Natural killer cell treated with Interleukin-12 subunit alpha and Interleukin-12 subunit beta and Interleukin-15 and Interleukin-18, amount 100 ng/mL, for 72 hours (primary cell): ENCODE data around the gene AFP. TPM values are rescaled to one million over a fixed set of nuclear protein-coding genes. Genes with fewer than 3 reads are reported as not detected.

ENCODE experiments used
- ATAC-seq, 2 donors: fragments of 150-1000 bp; cut with Tn5 transposase in 1 of 2; sonication (Bioruptor Pico), chemical (Tn5 transposase) in 1 of 2; 2 replicates each; pipeline ENCODE4 v1.10.0; 2021
- DNase-seq: peaks from one replicate; pipeline ENCODE4 v3.0.0; 2022; ENCODE audit warnings: low spot score
- H3K27ac Mint-ChIP-seq, 2 donors: 1 replicate in 1 of 2; 2 replicates in 1 of 2; pipeline ENCODE4 v1.8.0; 2022; ENCODE audit warnings: mixed read lengths in 2 of 2, mild to moderate bottlenecking in 1 of 2, moderate library complexity in 1 of 2
- H3K27me3 Mint-ChIP-seq, 2 donors: 1 replicate in 1 of 2; 2 replicates in 1 of 2; pipeline ENCODE4 v1.8.0; 2022; ENCODE audit warnings: mixed read lengths in 2 of 2
- H3K36me3 Mint-ChIP-seq: one replicate; pipeline ENCODE4 v1.8.0; 2022; ENCODE audit warnings: mixed read lengths
- H3K4me1 Mint-ChIP-seq, 2 donors: 1 replicate in 1 of 2; 2 replicates in 1 of 2; pipeline ENCODE4 v1.8.0; 2022; ENCODE audit warnings: low read depth in 2 of 2, mixed read lengths in 2 of 2, mild to moderate bottlenecking in 1 of 2
- H3K4me3 Mint-ChIP-seq: one replicate; pipeline ENCODE4 v1.8.0; 2022; ENCODE audit warnings: mixed read lengths
- H3K9me3 Mint-ChIP-seq: 2 replicates; pipeline ENCODE4 v1.8.0; 2022; ENCODE audit warnings: mixed read lengths
- total RNA-seq, 2 donors: library from RNA; stranded (reverse); gene quantifications; one replicate each; pipeline ENCODE4 v1.2.3, GENCODE V29; 2022

AFP gene
- total RNA-seq, 2 donors from 2014 or later = not detected

DNA sequence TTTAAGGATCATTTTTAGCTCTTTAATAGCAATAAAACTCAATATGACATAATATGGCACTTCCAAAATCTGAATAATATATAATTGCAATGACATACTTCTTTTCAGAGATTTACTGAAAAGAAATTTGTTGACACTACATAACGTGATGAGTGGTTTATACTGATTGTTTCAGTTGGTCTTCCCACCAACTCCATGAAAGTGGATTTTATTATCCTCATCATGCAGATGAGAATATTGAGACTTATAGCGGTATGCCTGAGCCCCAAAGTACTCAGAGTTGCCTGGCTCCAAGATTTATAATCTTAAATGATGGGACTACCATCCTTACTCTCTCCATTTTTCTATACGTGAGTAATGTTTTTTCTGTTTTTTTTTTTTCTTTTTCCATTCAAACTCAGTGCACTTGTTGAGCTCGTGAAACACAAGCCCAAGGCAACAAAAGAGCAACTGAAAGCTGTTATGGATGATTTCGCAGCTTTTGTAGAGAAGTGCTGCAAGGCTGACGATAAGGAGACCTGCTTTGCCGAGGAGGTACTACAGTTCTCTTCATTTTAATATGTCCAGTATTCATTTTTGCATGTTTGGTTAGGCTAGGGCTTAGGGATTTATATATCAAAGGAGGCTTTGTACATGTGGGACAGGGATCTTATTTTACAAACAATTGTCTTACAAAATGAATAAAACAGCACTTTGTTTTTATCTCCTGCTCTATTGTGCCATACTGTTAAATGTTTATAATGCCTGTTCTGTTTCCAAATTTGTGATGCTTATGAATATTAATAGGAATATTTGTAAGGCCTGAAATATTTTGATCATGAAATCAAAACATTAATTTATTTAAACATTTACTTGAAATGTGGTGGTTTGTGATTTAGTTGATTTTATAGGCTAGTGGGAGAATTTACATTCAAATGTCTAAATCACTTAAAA, 16.6 kb upstream of the AFP start:
- no peak overlapping the region for H3K27ac Mint-ChIP-seq
- no peaks in the 10 kb centered on the region for H3K9me3 Mint-ChIP-seq
- DNase-seq = no peak

DNA sequence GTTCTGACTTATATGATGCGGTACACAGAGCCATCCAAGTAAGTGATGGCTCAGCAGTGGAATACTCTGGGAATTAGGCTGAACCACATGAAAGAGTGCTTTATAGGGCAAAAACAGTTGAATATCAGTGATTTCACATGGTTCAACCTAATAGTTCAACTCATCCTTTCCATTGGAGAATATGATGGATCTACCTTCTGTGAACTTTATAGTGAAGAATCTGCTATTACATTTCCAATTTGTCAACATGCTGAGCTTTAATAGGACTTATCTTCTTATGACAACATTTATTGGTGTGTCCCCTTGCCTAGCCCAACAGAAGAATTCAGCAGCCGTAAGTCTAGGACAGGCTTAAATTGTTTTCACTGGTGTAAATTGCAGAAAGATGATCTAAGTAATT, 15.4 kb upstream of the AFP start:
- no peak overlapping the region for H3K4me3 Mint-ChIP-seq
- no peak overlapping the region for H3K27ac Mint-ChIP-seq
- H3K27me3 Mint-ChIP-seq = no peaks in the 10 kb centered on the region
- peaks cover 3% of the 10 kb centered on the region for H3K9me3 Mint-ChIP-seq
- H3K4me1 Mint-ChIP-seq = no peaks in the 10 kb centered on the region
- no peaks in the 10 kb centered on the region for H3K36me3 Mint-ChIP-seq
- ATAC-seq (no peak), DNase-seq (no peak)

More for the DNA sequence above, 16.6 kb upstream of the AFP start:
- H3K36me3 Mint-ChIP-seq = no peaks in the 10 kb centered on the region
- no peak overlapping the region for H3K4me3 Mint-ChIP-seq
- H3K27me3 Mint-ChIP-seq = no peaks in the 10 kb centered on the region
- ATAC-seq = no peak
- no peaks in the 10 kb centered on the region for H3K4me1 Mint-ChIP-seq

DNA sequence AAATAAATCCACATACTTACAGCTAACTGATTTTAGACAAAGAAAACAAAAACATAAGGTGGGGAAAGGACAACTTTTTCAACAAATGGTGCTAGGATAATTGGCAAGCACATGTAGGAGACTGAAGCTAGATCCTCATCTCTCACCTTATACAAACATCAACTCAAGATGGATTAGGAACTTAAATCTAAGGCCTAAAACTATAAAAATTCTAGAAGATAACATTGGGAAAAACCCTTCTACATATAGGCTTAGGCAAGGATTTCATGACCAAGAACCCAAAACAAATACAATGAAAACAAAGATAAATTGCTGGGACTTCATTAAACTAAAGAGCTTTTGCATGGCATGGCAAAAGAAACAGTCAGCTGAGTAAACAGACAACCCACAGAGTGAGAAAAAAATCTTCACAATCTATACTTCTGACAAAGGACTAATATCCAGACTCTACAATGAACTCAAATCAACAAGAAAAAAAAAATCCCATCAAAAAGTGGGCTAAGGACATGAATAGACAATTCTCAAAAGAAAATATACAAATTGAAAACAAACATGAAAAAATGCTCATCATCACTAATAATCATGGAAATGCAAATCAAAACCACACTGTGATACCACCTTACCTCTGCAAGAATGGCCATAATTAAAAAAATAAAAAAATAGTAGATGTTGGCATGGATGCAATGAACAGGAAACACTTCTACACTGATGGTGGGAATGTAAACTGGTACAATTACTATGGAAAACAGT, 14.1 kb upstream of the AFP start:
- Mint-ChIP-seq H3K27me3 (no peaks in the 10 kb centered on the region), H3K9me3 (peaks cover 3% of the 10 kb centered on the region), H3K36me3 (no peaks in the 10 kb centered on the region), H3K4me3 (no peak overlapping the region), H3K4me1 (no peaks in the 10 kb centered on the region), H3K27ac (no peak overlapping the region)
- DNase-seq (no peak), ATAC-seq (no peak)

- H3K27me3 Mint-ChIP-seq = no peaks in the 10 kb centered on the region
- H3K36me3 Mint-ChIP-seq = no peaks in the 10 kb centered on the region
- ATAC-seq (no peak), DNase-seq (no peak)
- H3K27ac Mint-ChIP-seq = no peak overlapping the region
- H3K4me3 Mint-ChIP-seq = no peak overlapping the region
- peaks cover 3% of the 10 kb centered on the region for H3K9me3 Mint-ChIP-seq
- no peaks in the 10 kb centered on the region for H3K4me1 Mint-ChIP-seq
Measured at GRCh38 chr4:73422458-73422752, 13.6 kb upstream of the AFP start.

- Mint-ChIP-seq H3K27me3 (no peaks in the 10 kb centered on the region), H3K4me3 (no peak overlapping the region), H3K4me1 (no peaks in the 10 kb centered on the region), H3K36me3 (no peaks in the 10 kb centered on the region), H3K27ac (no peak overlapping the region), H3K9me3 (peaks cover 3% of the 10 kb centered on the region)
- no peak for DNase-seq
- ATAC-seq = no peak
Measured at GRCh38 chr4:73423184-73423583, 12.8 kb upstream of the AFP start.

DNA sequence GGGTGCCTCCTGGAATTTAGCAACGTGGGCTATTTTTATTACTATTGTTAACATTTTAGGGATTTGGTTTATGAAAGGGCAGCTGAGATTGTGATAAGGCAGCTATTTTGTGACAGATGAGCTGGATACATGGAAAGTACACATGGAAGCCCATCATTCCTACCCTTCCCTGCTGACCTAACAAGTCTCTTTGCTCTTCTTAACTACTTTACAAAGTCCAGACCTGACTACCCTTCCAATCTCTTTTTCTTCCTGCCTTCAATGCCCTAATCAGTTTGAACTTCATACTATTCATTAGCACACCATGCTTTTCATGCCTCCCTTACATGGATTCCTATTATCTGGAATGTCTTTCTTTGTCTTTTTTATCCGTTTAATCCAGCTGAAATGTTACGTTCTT, 9.4 kb upstream of the AFP start:
- Mint-ChIP-seq H3K27ac (no peak overlapping the region), H3K36me3 (no peaks in the 10 kb centered on the region), H3K27me3 (no peaks in the 10 kb centered on the region), H3K4me1 (no peaks in the 10 kb centered on the region), H3K9me3 (peaks cover 3% of the 10 kb centered on the region), H3K4me3 (no peak overlapping the region)
- no peak for DNase-seq
- ATAC-seq = no peak

- H3K36me3 Mint-ChIP-seq = no peaks in the 10 kb centered on the region
- no peaks in the 10 kb centered on the region for H3K4me1 Mint-ChIP-seq
- no peaks in the 10 kb centered on the region for H3K27me3 Mint-ChIP-seq
- H3K4me3 Mint-ChIP-seq = no peak overlapping the region
- DNase-seq = no peak
- H3K9me3 Mint-ChIP-seq = peaks cover 3% of the 10 kb centered on the region
- no peak overlapping the region for H3K27ac Mint-ChIP-seq
- no peak for ATAC-seq
Measured at GRCh38 chr4:73429118-73429517, 6.9 kb upstream of the AFP start.

DNA sequence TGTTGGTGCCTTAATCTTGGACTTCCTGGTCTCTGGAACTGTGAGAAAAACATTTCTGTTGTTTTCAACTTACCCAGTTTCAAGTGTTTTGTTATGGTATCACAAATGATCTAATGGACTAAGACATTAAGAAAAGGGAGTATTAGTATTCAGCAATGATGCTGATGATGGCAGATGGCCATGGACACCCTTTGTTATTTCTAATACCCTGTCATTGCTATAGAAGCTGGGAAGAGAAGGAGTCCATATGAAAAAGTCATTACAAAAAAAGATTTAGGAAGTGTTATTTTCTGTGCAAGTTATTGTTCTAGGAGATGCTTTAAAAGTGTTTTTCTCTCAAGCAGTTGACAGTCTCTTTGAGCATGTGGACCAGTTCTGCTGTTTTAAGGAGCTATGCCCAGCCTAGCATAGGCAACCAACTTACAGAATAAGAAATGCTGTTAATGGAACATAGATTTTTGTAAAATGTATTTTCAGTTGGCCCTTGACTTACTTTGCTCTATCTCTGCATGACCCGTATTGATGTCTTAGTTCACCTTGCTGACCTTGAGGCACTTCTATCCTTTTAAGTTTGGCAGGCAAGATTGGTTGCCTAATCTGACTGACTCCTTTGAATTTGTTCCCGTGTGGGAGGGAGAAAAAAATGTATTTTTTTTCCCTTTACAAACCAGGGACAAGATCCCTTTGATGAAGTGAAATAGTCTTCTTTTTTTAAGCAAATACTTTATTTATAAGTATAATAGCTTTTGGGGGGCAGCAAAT, 6.0 kb upstream of the AFP start:
- Mint-ChIP-seq H3K4me1 (no peaks in the 10 kb centered on the region), H3K36me3 (no peaks in the 10 kb centered on the region), H3K4me3 (no peak overlapping the region), H3K27ac (no peak overlapping the region), H3K27me3 (no peaks in the 10 kb centered on the region), H3K9me3 (peaks cover 3% of the 10 kb centered on the region)
- DNase-seq (no peak), ATAC-seq (no peak)

DNA sequence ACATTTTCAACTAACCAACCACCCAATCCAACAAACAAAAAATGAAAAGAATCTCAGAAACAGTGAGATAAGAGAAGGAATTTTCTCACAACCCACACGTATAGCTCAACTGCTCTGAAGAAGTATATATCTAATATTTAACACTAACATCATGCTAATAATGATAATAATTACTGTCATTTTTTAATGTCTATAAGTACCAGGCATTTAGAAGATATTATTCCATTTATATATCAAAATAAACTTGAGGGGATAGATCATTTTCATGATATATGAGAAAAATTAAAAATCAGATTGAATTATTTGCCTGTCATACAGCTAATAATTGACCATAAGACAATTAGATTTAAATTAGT, 4.2 kb upstream of the AFP start:
- H3K27me3 Mint-ChIP-seq = no peaks in the 10 kb centered on the region
- H3K4me3 Mint-ChIP-seq = no peak overlapping the region
- H3K27ac Mint-ChIP-seq = no peak overlapping the region
- DNase-seq = no peak
- no peak for ATAC-seq
- no peaks in the 10 kb centered on the region for H3K4me1 Mint-ChIP-seq
- no peaks in the 10 kb centered on the region for H3K36me3 Mint-ChIP-seq
- no peaks in the 10 kb centered on the region for H3K9me3 Mint-ChIP-seq

- ATAC-seq = no peak
- H3K27ac Mint-ChIP-seq = no peak overlapping the region
- H3K4me3 Mint-ChIP-seq = no peak overlapping the region
- no peaks in the 10 kb centered on the region for H3K9me3 Mint-ChIP-seq
- no peak for DNase-seq
- H3K27me3 Mint-ChIP-seq = no peaks in the 10 kb centered on the region
- no peaks in the 10 kb centered on the region for H3K36me3 Mint-ChIP-seq
- H3K4me1 Mint-ChIP-seq = no peaks in the 10 kb centered on the region
Measured at GRCh38 chr4:73432169-73433000, 3.6 kb upstream of the AFP start.

- no peak overlapping the region for H3K4me3 Mint-ChIP-seq
- no peak overlapping the region for H3K27ac Mint-ChIP-seq
- H3K27me3 Mint-ChIP-seq = no peaks in the 10 kb centered on the region
- DNase-seq = no peak
- ATAC-seq = no peak
- no peaks in the 10 kb centered on the region for H3K9me3 Mint-ChIP-seq
- no peaks in the 10 kb centered on the region for H3K4me1 Mint-ChIP-seq
- H3K36me3 Mint-ChIP-seq = no peaks in the 10 kb centered on the region
Measured at GRCh38 chr4:73433140-73433539, 2.9 kb upstream of the AFP start.

- no peak overlapping the region for H3K27ac Mint-ChIP-seq
- no peaks in the 10 kb centered on the region for H3K36me3 Mint-ChIP-seq
- H3K9me3 Mint-ChIP-seq = no peaks in the 10 kb centered on the region
- H3K4me1 Mint-ChIP-seq = no peaks in the 10 kb centered on the region
- DNase-seq (no peak), ATAC-seq (no peak)
- H3K4me3 Mint-ChIP-seq = no peak overlapping the region
- H3K27me3 Mint-ChIP-seq = no peaks in the 10 kb centered on the region
Measured at GRCh38 chr4:73434311-73434710, 1.7 kb upstream of the AFP start.

DNA sequence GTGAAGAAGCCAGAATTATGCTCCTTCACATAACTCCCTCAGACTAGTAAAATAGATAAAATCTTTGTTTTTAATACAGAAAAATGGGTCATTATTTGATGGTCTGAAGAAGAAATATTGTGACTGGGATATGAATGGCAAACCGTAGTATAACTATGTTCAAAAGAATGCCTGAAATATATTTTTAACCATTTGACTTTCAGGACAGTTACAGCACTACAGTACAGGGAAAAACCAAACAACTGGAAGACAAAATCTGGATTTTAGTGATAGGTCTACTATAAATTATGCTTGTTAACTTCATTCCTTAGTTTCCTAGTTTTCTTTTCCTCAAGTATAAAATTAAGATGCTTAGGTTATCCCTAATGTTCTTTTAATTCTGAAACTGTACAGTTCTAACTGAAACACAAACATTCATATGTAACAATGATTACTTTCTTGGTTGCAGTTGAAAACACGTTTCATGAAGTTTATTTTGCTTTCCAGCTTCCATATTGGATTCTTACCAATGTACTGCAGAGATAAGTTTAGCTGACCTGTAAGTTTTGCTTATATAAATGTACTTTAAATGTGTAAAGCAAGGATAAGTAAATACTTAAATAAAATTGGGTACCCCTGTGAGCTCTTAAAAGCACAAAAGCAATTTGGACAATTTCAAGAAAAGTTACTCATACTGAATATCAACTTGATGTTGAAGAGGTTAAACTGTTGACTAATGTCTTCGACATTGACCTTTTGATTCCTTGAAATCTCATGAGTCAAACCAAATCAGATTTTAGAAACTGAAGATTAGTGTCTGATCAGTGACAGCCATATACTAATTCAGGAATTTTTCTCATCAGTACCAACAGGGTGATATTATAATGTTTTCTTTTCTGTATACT, 895 bp downstream of the AFP start:
- no peaks in the 10 kb centered on the region for H3K4me1 Mint-ChIP-seq
- ATAC-seq (no peak), DNase-seq (no peak)
- H3K27ac Mint-ChIP-seq = no peak overlapping the region
- H3K4me3 Mint-ChIP-seq = no peak overlapping the region
- H3K27me3 Mint-ChIP-seq = no peaks in the 10 kb centered on the region
- H3K36me3 Mint-ChIP-seq = no peaks in the 10 kb centered on the region
- no peaks in the 10 kb centered on the region for H3K9me3 Mint-ChIP-seq
